Frontal cortex (tissue), 1 donor: ENCODE data around the gene CAPRIN2. TPM values are rescaled to one million over a fixed set of nuclear protein-coding genes. Genes with fewer than 3 reads are reported as not detected.

ENCODE experiments used
- total RNA-seq: library from RNA; depleted of rRNA; stranded (reverse); fragments of >200 nt; gene quantifications from one replicate; pipeline ENCODE4 v1.2.3, GENCODE V29; 2014

Gene CAPRIN2
- total RNA-seq, 1 donor from 2014 or later: 30.6 TPM

Other genes with a start within 250 kb of the CAPRIN2 start
- gene IPO8, start 59.1 kb downstream of the CAPRIN2 start, total RNA-seq: 31.8 TPM
- 2.9 TPM for gene TSPAN11, start 171.8 kb upstream of the CAPRIN2 start, total RNA-seq